ENCODE data around the gene FSTL5. TPM values are rescaled to one million over a fixed set of nuclear protein-coding genes. Genes with fewer than 3 reads are reported as not detected.

The FSTL5 gene
- total and polyA plus RNA-seq, 2 of the 13 experiments (the other 11 are each of a cell fraction or from before 2014, with no cell fraction given): 0.03 to 0.07 TPM

- Histone ChIP-seq H4K20me1 (ENCODE audit: insufficient read depth, low read length) (no peaks in the 10 kb centered on the region), H3K9me3 (ENCODE audit: low read length) (no peaks in the 10 kb centered on the region), H3K9ac (ENCODE audit: insufficient read depth, low read depth, low read length) (no peak overlapping the region), H2AFZ (ENCODE audit: low read length) (no peak overlapping the region), H3K27me3 (ENCODE audit: control insufficient read depth in 1 of 2, insufficient read depth in 2 of 2, low read length in 2 of 2) (no peaks in the 10 kb centered on the region), H3K36me3 (replicated peaks in 1 of 2; ENCODE audit: control insufficient read depth in 1 of 2, insufficient read depth in 2 of 2, low read length in 2 of 2) (no peaks in the 10 kb centered on the region), H3K79me2 (ENCODE audit: insufficient read depth, low read length) (no peaks in the 10 kb centered on the region), H3K4me2 (ENCODE audit: low read depth, low read length) (no peak overlapping the region), H3K27ac (ENCODE audit: extremely low read length, insufficient read depth, low read length) (no peak overlapping the region), H3K4me3 (replicated peaks in 1 of 3; ENCODE audit: insufficient read depth in 1 of 3, low read depth in 2 of 3, low read length in 3 of 3) (no peak overlapping the region), H3K4me1 (ENCODE audit: insufficient read depth, low read length) (no peaks in the 10 kb centered on the region)
- CTCF ChIA-PET (ENCODE audit: low intra/inter-chr PET ratio, low total read pairs): no interaction called here
- intact Hi-C loops (cut with micrococcal nuclease; ENCODE audit: unreplicated experiment): no loop called here
- in situ Hi-C loops (cut with HindIII; ENCODE audit: extremely low pct_ligation_motif_present, low pct_unique_long_range_greater_than_20kb): no loop called here
- WGBS (ENCODE audit: low lambda C conversion rate): 8% methylated on average over 1 of the region's 1 CpG
- FAIRE-seq: no peak
- no peak for DNase-seq (ENCODE audit: low spot score)
- POLR2A ChIA-PET: no interaction called here
- TF ChIP-seq, protein P1, sequence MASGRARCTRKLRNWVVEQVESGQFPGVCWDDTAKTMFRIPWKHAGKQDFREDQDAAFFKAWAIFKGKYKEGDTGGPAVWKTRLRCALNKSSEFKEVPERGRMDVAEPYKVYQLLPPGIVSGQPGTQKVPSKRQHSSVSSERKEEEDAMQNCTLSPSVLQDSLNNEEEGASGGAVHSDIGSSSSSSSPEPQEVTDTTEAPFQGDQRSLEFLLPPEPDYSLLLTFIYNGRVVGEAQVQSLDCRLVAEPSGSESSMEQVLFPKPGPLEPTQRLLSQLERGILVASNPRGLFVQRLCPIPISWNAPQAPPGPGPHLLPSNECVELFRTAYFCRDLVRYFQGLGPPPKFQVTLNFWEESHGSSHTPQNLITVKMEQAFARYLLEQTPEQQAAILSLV (CRISPR knock-in tag; IDR thresholded peaks at IDR 0.05; ENCODE audit: borderline replicate concordance): no peak
- TF ChIP-seq, protein P2, sequence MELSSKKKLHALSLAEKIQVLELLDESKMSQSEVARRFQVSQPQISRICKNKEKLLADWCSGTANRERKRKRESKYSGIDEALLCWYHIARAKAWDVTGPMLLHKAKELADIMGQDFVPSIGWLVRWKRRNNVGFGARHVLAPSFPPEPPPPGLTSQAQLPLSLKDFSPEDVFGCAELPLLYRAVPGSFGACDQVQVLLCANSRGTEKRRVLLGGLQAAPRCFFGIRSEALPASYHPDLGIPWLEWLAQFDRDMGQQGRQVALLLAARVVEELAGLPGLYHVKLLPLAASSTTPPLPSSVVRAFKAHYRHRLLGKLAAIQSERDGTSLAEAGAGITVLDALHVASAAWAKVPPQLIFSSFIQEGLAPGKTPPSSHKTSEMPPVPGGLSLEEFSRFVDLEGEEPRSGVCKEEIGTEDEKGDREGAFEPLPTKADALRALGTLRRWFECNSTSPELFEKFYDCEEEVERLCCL (CRISPR knock-in tag; IDR thresholded peaks at IDR 0.05; ENCODE audit: borderline replicate concordance): no peak
- no peak for TF ChIP-seq ZNF768 (CRISPR knock-in tag; IDR thresholded peaks at IDR 0.05)
- TF ChIP-seq ZNF652 (CRISPR knock-in tag; IDR thresholded peaks at IDR 0.05; ENCODE audit: borderline replicate concordance, low read depth): no peak
- no peak for TF ChIP-seq HNF4G (IDR thresholded peaks at IDR 0.05; ENCODE audit: borderline replicate concordance, low read depth, low read length)
- no peak for TF ChIP-seq HNF4G (CRISPR knock-in tag; IDR thresholded peaks at IDR 0.05; ENCODE audit: borderline replicate concordance, low read depth)
- no peak for TF ChIP-seq SRF (IDR thresholded peaks at IDR 0.05; ENCODE audit: low read depth, low read length)
- TF ChIP-seq ZNF639 (CRISPR knock-in tag; conservative IDR thresholded peaks at IDR 0.05): no peak
- no peak for TF ChIP-seq HNRNPL (IDR thresholded peaks at IDR 0.05; ENCODE audit: low read depth, low read length)
- TF ChIP-seq DMAP1 (CRISPR knock-in tag; IDR thresholded peaks at IDR 0.05): no peak
- TF ChIP-seq CCDC6 (CRISPR knock-in tag; IDR thresholded peaks at IDR 0.05): no peak
- no peak for TF ChIP-seq GZF1 (CRISPR knock-in tag; IDR thresholded peaks at IDR 0.05)
- TF ChIP-seq, protein P3, sequence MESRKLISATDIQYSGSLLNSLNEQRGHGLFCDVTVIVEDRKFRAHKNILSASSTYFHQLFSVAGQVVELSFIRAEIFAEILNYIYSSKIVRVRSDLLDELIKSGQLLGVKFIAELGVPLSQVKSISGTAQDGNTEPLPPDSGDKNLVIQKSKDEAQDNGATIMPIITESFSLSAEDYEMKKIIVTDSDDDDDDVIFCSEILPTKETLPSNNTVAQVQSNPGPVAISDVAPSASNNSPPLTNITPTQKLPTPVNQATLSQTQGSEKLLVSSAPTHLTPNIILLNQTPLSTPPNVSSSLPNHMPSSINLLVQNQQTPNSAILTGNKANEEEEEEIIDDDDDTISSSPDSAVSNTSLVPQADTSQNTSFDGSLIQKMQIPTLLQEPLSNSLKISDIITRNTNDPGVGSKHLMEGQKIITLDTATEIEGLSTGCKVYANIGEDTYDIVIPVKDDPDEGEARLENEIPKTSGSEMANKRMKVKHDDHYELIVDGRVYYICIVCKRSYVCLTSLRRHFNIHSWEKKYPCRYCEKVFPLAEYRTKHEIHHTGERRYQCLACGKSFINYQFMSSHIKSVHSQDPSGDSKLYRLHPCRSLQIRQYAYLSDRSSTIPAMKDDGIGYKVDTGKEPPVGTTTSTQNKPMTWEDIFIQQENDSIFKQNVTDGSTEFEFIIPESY (CRISPR knock-in tag; IDR thresholded peaks at IDR 0.05): no peak
- TF ChIP-seq MBNL3 (CRISPR knock-in tag; conservative IDR thresholded peaks at IDR 0.05): no peak
- TF ChIP-seq, protein P4, sequence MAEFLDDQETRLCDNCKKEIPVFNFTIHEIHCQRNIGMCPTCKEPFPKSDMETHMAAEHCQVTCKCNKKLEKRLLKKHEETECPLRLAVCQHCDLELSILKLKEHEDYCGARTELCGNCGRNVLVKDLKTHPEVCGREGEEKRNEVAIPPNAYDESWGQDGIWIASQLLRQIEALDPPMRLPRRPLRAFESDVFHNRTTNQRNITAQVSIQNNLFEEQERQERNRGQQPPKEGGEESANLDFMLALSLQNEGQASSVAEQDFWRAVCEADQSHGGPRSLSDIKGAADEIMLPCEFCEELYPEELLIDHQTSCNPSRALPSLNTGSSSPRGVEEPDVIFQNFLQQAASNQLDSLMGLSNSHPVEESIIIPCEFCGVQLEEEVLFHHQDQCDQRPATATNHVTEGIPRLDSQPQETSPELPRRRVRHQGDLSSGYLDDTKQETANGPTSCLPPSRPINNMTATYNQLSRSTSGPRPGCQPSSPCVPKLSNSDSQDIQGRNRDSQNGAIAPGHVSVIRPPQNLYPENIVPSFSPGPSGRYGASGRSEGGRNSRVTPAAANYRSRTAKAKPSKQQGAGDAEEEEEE (CRISPR knock-in tag; IDR thresholded peaks at IDR 0.05; ENCODE audit: borderline replicate concordance): no peak
- no peak for TF ChIP-seq HNRNPUL1 (IDR thresholded peaks at IDR 0.05; ENCODE audit: low read depth, low read length)
- no peak for ATAC-seq
- BruUV-seq (replicated peaks): no TSS peak
These were observed 466.9 kb downstream of the FSTL5 start for GRCh38 chr4:161696944-161697343.
